Measurements from ENCODE around the gene HAUS8.
A peak's percentile ranks its signal among the peaks of the same experiment; 100 is the strongest.
"Not testable (repeated sequence)": the region's sequence is repeated elsewhere in the genome, so short reads cannot be mapped to it uniquely, and the experiment has no call there.

HAUS8 gene

DNA sequence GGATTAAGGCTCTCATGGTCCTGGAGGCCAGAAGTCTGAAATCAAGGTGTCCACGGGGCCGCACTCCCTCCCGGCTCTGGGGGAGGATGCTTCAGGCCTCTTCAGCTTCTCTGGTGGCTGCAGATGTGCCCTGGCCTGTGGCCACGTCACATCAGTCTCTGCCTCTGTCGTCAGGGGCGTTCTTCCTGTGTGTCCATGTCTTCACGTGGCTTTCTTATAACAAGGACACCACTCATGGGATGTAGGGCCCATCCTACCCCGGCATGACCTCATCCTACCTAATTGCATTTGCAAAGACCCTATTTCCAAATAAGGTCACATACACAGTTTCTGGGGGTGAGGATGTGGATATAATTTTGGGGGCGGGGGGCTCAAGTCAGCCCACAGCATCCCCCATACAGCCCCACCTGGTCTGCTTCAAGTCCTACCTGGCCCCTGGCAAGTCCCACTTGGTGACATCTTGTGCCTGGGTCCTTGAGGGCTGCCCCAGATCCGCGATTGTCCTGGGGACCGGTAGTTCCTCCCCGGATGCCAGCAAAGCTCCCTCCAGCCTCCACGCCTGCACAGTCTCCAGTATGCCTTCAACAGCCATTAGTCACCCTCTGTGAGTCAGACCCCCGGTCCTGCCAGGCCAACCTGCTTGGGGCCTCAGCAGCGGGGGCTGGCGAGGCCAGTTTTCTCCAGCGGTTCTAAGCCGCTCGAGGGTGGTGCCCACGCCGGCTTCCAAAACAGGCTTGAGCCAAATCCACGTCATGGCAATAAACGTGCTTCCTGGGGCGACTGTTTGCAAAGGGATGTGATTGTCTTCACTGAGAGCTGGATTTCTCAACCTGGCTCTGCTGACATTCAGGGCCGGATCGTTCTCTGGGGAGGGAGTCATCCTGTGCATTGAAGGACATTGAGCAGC, 32.5 kb upstream of the HAUS8 start:
- TF ChIP-seq, protein P1, sequence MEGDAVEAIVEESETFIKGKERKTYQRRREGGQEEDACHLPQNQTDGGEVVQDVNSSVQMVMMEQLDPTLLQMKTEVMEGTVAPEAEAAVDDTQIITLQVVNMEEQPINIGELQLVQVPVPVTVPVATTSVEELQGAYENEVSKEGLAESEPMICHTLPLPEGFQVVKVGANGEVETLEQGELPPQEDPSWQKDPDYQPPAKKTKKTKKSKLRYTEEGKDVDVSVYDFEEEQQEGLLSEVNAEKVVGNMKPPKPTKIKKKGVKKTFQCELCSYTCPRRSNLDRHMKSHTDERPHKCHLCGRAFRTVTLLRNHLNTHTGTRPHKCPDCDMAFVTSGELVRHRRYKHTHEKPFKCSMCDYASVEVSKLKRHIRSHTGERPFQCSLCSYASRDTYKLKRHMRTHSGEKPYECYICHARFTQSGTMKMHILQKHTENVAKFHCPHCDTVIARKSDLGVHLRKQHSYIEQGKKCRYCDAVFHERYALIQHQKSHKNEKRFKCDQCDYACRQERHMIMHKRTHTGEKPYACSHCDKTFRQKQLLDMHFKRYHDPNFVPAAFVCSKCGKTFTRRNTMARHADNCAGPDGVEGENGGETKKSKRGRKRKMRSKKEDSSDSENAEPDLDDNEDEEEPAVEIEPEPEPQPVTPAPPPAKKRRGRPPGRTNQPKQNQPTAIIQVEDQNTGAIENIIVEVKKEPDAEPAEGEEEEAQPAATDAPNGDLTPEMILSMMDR (IDR thresholded peaks at IDR 0.05): no peak
- peak overlapping the region; percentile 80 to 88 for H3K27ac ChIP-seq
- no peaks in the 10 kb centered on the region for H3K9me3 ChIP-seq
- peaks cover 0 to 64% (median 41%) of the 10 kb centered on the region in 4 donors for H3K4me1 ChIP-seq
- H3K27me3 ChIP-seq: no peaks in the 10 kb centered on the region
- DNase-seq: peak; percentile 96 to 99
- peaks cover 6 to 56% (median 32%) of the 10 kb centered on the region in 3 donors for H3K36me3 ChIP-seq
- H3K4me3 ChIP-seq: peak overlapping the region; percentile 15 to 18
- intact Hi-C loops (cut with DNase I; ENCODE audit: low total_unique reads): no loop called here

DNA sequence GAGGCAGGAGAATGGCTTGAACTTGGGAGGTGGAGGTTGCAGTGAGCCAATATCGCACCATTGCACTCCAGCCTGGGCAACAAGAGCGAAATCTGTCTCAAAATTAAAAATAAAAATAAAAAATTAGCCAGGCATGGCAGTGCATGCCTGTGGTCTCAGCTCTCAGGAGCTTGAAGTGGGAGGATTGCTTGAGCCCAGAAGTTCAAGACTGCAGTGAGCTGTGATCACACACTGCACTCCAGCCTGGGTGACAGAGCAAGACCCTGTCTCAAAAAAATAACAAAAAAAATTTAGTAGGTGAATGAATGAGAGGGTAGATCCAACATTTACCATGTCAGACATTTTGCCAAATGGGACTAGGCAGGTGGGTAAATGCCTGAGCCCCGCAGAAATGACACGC, 31.7 kb upstream of the HAUS8 start:
- H3K4me3 ChIP-seq; DNase-seq; intact Hi-C loops (cut with DNase I; ENCODE audit: low total_unique reads); H3K9me3 ChIP-seq; H3K27me3 ChIP-seq: not testable (repeated sequence)
- H3K27ac ChIP-seq: peak overlapping the region; percentile 80 to 88
- peaks cover 14 to 58% (median 41%) of the 10 kb centered on the region in 3 donors for H3K36me3 ChIP-seq
- H3K4me1 ChIP-seq: peaks cover 0 to 56% (median 33%) of the 10 kb centered on the region in 4 donors

DNA sequence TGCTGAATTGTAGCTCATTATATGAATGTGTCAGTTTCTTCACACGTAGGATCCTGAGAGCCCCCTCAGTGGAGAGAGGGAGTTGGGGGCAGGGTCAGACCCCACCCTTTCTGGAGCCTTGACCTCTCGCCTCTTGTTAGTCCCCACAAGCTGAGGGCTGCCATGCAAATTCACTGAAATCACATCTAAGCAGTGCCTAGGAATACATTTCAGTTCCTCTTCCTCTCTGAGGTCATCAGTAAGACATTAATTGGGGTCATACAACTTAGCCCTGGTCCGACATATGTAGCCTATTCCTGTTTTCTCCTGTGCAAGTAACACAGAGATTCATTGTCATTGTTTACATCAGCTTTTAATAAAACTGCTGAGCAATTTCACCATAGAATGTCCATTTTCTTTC, 30.3 kb upstream of the HAUS8 start:
- Histone ChIP-seq H3K9me3 (no peaks in the 10 kb centered on the region), H3K36me3 (peaks cover 22 to 54% (median 45%) of the 10 kb centered on the region in 3 donors), H3K27me3 (no peaks in the 10 kb centered on the region), H3K27ac (peak overlapping the region; percentile 39 to 88), H3K4me3 (no peak overlapping the region), H3K4me1 (peaks cover 0 to 51% (median 30%) of the 10 kb centered on the region in 4 donors)
- TF ChIP-seq, protein P1 (IDR thresholded peaks at IDR 0.05): no peak
- intact Hi-C loops (cut with DNase I; ENCODE audit: low total_unique reads): no loop called here
- DNase-seq: no peak

DNA sequence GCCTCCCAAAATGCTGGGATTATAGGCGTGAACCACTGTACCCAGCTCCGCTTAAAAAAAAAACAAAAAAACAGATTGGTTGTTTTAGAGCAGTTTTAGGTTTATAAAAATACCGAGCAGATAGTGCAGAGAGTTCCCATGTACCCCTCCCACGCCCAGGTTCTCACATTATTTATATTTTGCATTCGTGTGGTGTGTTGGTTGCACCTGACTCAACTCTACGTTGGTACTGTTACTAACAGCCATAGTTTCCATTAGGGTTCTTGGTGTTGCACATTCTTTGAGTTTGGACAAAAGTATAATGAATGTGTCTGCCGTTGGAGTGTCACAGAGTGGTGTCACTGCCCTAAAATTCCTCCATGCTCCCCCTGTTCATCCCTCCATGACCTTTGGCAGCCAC, 29.4 kb upstream of the HAUS8 start:
- TF ChIP-seq, protein P1 (IDR thresholded peaks at IDR 0.05): no peak
- Histone ChIP-seq H3K36me3 (peaks cover 22 to 46% (median 37%) of the 10 kb centered on the region in 3 donors), H3K27ac (peak overlapping the region; percentile 39 to 88), H3K9me3 (no peaks in the 10 kb centered on the region), H3K4me1 (peaks cover 0 to 50% (median 26%) of the 10 kb centered on the region in 4 donors), H3K27me3 (no peaks in the 10 kb centered on the region), H3K4me3 (no peak overlapping the region)
- intact Hi-C loops (cut with DNase I; ENCODE audit: low total_unique reads): no loop called here
- no peak for DNase-seq

DNA sequence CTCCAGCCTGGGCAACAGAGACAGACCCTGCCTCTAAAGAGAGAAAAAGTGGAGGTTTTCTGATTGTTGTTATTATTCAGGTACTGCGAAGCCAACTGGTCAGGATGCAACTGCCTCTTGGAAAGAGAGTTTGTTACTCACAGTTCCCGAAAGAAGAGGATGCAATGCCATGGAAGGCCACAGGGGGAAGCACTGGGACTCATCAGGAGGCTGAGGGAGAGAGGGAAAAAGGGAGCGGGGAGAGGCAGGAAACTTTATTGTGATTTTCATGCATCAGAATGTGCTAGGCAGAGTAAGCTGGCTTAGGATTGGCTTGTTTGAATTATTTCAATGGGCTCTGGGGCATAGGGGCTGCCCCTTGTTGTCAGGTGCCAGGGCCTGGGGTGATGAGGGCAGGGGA, 27.9 kb upstream of the HAUS8 start:
- TF ChIP-seq, protein P1 (IDR thresholded peaks at IDR 0.05): peak in 1 of 2 experiments; percentile 38
- Histone ChIP-seq H3K27ac (peak overlapping the region; percentile 16 to 88), H3K4me1 (peaks cover under 1 to 40% (median 16%) of the 10 kb centered on the region in 4 donors), H3K9me3 (no peaks in the 10 kb centered on the region), H3K4me3 (no peak overlapping the region), H3K36me3 (peaks cover 22 to 46% (median 35%) of the 10 kb centered on the region in 3 donors), H3K27me3 (no peaks in the 10 kb centered on the region)
- intact Hi-C loops (cut with DNase I; ENCODE audit: low total_unique reads): no loop called here
- DNase-seq: no peak
